Astrocyte (in vitro differentiated cells and primary cell): ENCODE measurements around the gene ARHGAP26.

ENCODE experiments used
- CTCF ChIP-seq: IDR thresholded peaks from 2 replicates; pipeline ENCODE4 v1.5.1; 2011; ENCODE audit warnings: low read depth, mild to moderate bottlenecking, inconsistent platforms, low read length, moderate library complexity; ENCODE audit not compliant: insufficient read depth
- EZH2 ChIP-seq: IDR thresholded peaks from 2 replicates; pipeline ENCODE4 v1.6.1; 2012; ENCODE audit warnings: mild to moderate bottlenecking, low read length, inconsistent platforms; ENCODE audit not compliant: insufficient read depth

- TF ChIP-seq CTCF (no peak), EZH2 (no peak)
Measured at GRCh38 chr5:143008809-143009521, 238.8 kb downstream of the ARHGAP26 start.
